Measurements from ENCODE around the gene INTS11.

GRCh38 chr1:1335792-1336248 is 11.4 kb upstream of the INTS11 start:
- TF ChIP-seq TSHZ1 (tag by site-specific recombination; IDR thresholded peaks at IDR 0.05; ENCODE audit: borderline replicate concordance) (no peak), ZNF777 (tag by site-specific recombination; IDR thresholded peaks at IDR 0.05; ENCODE audit: borderline replicate concordance) (no peak), ZNF302 (tag by site-specific recombination; IDR thresholded peaks at IDR 0.05; ENCODE audit: low read depth) (no peak), REST (tag by site-specific recombination; IDR thresholded peaks at IDR 0.05) (no peak), KLF16 (tag by site-specific recombination; IDR thresholded peaks at IDR 0.05) (no peak), YY1 (tag by site-specific recombination; IDR thresholded peaks at IDR 0.05) (no peak), ZBTB49 (tag by site-specific recombination; IDR thresholded peaks at IDR 0.05; ENCODE audit: low read depth) (no peak)
- TF ChIP-seq, protein P1, sequence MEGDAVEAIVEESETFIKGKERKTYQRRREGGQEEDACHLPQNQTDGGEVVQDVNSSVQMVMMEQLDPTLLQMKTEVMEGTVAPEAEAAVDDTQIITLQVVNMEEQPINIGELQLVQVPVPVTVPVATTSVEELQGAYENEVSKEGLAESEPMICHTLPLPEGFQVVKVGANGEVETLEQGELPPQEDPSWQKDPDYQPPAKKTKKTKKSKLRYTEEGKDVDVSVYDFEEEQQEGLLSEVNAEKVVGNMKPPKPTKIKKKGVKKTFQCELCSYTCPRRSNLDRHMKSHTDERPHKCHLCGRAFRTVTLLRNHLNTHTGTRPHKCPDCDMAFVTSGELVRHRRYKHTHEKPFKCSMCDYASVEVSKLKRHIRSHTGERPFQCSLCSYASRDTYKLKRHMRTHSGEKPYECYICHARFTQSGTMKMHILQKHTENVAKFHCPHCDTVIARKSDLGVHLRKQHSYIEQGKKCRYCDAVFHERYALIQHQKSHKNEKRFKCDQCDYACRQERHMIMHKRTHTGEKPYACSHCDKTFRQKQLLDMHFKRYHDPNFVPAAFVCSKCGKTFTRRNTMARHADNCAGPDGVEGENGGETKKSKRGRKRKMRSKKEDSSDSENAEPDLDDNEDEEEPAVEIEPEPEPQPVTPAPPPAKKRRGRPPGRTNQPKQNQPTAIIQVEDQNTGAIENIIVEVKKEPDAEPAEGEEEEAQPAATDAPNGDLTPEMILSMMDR (tag by site-specific recombination; IDR thresholded peaks at IDR 0.05) = no peak
- TF ChIP-seq, protein P2, sequence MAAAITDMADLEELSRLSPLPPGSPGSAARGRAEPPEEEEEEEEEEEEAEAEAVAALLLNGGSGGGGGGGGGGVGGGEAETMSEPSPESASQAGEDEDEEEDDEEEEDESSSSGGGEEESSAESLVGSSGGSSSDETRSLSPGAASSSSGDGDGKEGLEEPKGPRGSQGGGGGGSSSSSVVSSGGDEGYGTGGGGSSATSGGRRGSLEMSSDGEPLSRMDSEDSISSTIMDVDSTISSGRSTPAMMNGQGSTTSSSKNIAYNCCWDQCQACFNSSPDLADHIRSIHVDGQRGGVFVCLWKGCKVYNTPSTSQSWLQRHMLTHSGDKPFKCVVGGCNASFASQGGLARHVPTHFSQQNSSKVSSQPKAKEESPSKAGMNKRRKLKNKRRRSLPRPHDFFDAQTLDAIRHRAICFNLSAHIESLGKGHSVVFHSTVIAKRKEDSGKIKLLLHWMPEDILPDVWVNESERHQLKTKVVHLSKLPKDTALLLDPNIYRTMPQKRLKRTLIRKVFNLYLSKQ (tag by site-specific recombination; IDR thresholded peaks at IDR 0.05; ENCODE audit: borderline replicate concordance) = no peak

All from HEK293 (cell line).